GM19043 (cell line): ENCODE results near the gene CHD2.

ENCODE experiments used
- ATAC-seq: cut with Tn5 transposase; IDR thresholded peaks from one replicate; pipeline ENCODE4 v1.9.1; 2021; ENCODE audit warnings: low read depth; ENCODE audit not compliant: unreplicated experiment

The CHD2 gene

GRCh38 chr15:93044301-93045190 lies 144.4 kb downstream of the CHD2 start:
- ATAC-seq = no peak

GRCh38 chr15:93045191-93045785 lies 145.2 kb downstream of the CHD2 start:
- ATAC-seq = no peak

GRCh38 chr15:93046120-93046519 lies 146.0 kb downstream of the CHD2 start:
- ATAC-seq = no peak

GRCh38 chr15:93046721-93047120 lies 146.6 kb downstream of the CHD2 start:
- ATAC-seq = no peak

- ATAC-seq = no peak
Measured at GRCh38 chr15:93047621-93048425, 147.7 kb downstream of the CHD2 start.

GRCh38 chr15:93048426-93048721 lies 148.2 kb downstream of the CHD2 start:
- no peak for ATAC-seq

- no peak for ATAC-seq
Measured at GRCh38 chr15:93048759-93049161, 148.6 kb downstream of the CHD2 start.

- no peak for ATAC-seq
Measured at GRCh38 chr15:93049233-93049632, 149.1 kb downstream of the CHD2 start.

- ATAC-seq = no peak
Measured at GRCh38 chr15:93049914-93050578, 149.9 kb downstream of the CHD2 start.

- ATAC-seq = no peak
Measured at GRCh38 chr15:93050648-93051047, 150.5 kb downstream of the CHD2 start.

- no peak for ATAC-seq
Measured at GRCh38 chr15:93051236-93052089, 151.3 kb downstream of the CHD2 start.

- ATAC-seq = no peak
Measured at GRCh38 chr15:93052090-93052879, 152.2 kb downstream of the CHD2 start.

- no peak for ATAC-seq
Measured at GRCh38 chr15:93055211-93055610, 155.1 kb downstream of the CHD2 start.

- no peak for ATAC-seq
Measured at GRCh38 chr15:93056836-93057235, 156.7 kb downstream of the CHD2 start.

GRCh38 chr15:93057618-93058017 lies 157.5 kb downstream of the CHD2 start:
- ATAC-seq = no peak

GRCh38 chr15:93058128-93058527 lies 158.0 kb downstream of the CHD2 start:
- no peak for ATAC-seq

- no peak for ATAC-seq
Measured at GRCh38 chr15:93058904-93059427, 158.8 kb downstream of the CHD2 start.

- no peak for ATAC-seq
Measured at GRCh38 chr15:93059442-93059841, 159.3 kb downstream of the CHD2 start.
